ENCODE results near the gene KIF19. TPM values are rescaled to one million over a fixed set of nuclear protein-coding genes. Genes with fewer than 3 reads are reported as not detected.

KIF19 gene
- total RNA-seq, 4 donors from 2014 or later, result 77.4 to 211 (median 117) TPM

GRCh38 chr17:74330446-74330845 is 4.4 kb downstream of the KIF19 start:
- Histone ChIP-seq H3K4me1 (peaks cover 0 to 26% (median 8%) of the 10 kb centered on the region in 4 donors), H3K27ac (peak overlapping the region; percentile 17 to 86 (median 72)), H3K36me3 (no peaks in the 10 kb centered on the region), H3K9me3 (peaks cover 0 to 13% (median 0%) of the 10 kb centered on the region in 4 donors), H3K4me3 (no peak overlapping the region), H3K27me3 (peaks cover 0 to 23% of the 10 kb centered on the region in 2 donors)
- TF ChIP-seq EP300 (IDR thresholded peaks at IDR 0.05), result peak in 1 of 2 donors; percentile 82
- TF ChIP-seq CTCF (IDR thresholded peaks at IDR 0.05), result no peak
- peak in 1 of 2 donors; percentile 21 for DNase-seq (ENCODE audit: low spot score in 2 of 2)
- WGBS, 2 donors, result 38 to 61% methylated on average over 7 to 8 of the region's 8 CpGs

- Histone ChIP-seq H3K36me3 (no peaks in the 10 kb centered on the region), H3K4me1 (peaks cover 0 to 9% (median 0%) of the 10 kb centered on the region in 4 donors), H3K9me3 (peaks cover 0 to 13% (median 0%) of the 10 kb centered on the region in 4 donors), H3K27ac (peak overlapping the region in 3 of 4 donors; percentile 24 to 86 (median 74)), H3K4me3 (no peak overlapping the region), H3K27me3 (peaks cover 0 to 11% of the 10 kb centered on the region in 2 donors)
- TF ChIP-seq CTCF (IDR thresholded peaks at IDR 0.05) (no peak), POLR2A (IDR thresholded peaks at IDR 0.05) (no peak), EP300 (IDR thresholded peaks at IDR 0.05) (no peak)
- WGBS, 2 donors, result 65 to 70% methylated on average over 7 of the region's 7 CpGs
- no peak for DNase-seq (ENCODE audit: low spot score in 2 of 2)
Observed at GRCh38 chr17:74332017-74332650, 6.1 kb downstream of the KIF19 start.

- H3K36me3 ChIP-seq, result no peaks in the 10 kb centered on the region
- peak overlapping the region in 3 of 4 donors; percentile 24 to 86 (median 74) for H3K27ac ChIP-seq
- WGBS, 2 donors, result 57 to 65% methylated on average over 11 of the region's 11 CpGs
- peaks cover 0 to 4% of the 10 kb centered on the region in 2 donors for H3K27me3 ChIP-seq
- H3K4me3 ChIP-seq, result no peak overlapping the region
- H3K4me1 ChIP-seq, result peaks cover 0 to 6% (median 0%) of the 10 kb centered on the region in 4 donors
- H3K9me3 ChIP-seq, result peaks cover 0 to 13% (median 0%) of the 10 kb centered on the region in 4 donors
- TF ChIP-seq EP300 (IDR thresholded peaks at IDR 0.05), result no peak
- TF ChIP-seq CTCF (IDR thresholded peaks at IDR 0.05), result no peak
- TF ChIP-seq POLR2A (IDR thresholded peaks at IDR 0.05), result no peak
- DNase-seq (ENCODE audit: low spot score in 2 of 2), result no peak
Observed at GRCh38 chr17:74332763-74333283, 6.8 kb downstream of the KIF19 start.

- Histone ChIP-seq H3K27ac (peak overlapping the region in 3 of 4 donors; percentile 11 to 86 (median 74)), H3K9me3 (peaks cover 0 to 13% (median 0%) of the 10 kb centered on the region in 4 donors), H3K36me3 (no peaks in the 10 kb centered on the region), H3K27me3 (peaks cover 0 to 2% of the 10 kb centered on the region in 2 donors), H3K4me3 (no peak overlapping the region), H3K4me1 (peaks cover 0 to 4% (median 1%) of the 10 kb centered on the region in 4 donors)
- TF ChIP-seq EP300 (IDR thresholded peaks at IDR 0.05) (no peak), CTCF (IDR thresholded peaks at IDR 0.05) (no peak), POLR2A (IDR thresholded peaks at IDR 0.05) (no peak)
- WGBS, 2 donors, result 82 to 93% methylated on average over 2 of the region's 2 CpGs
- no peak for DNase-seq (ENCODE audit: low spot score in 2 of 2)
Observed at GRCh38 chr17:74334393-74335039, 8.5 kb downstream of the KIF19 start.
